ENCODE measurements around the gene TLCD5. TPM values are rescaled to one million over a fixed set of nuclear protein-coding genes. Genes with fewer than 3 reads are reported as not detected.

Gene TLCD5
- total RNA-seq, 2 experiments from 2014 or later: 0.36 to 0.83 TPM

DNA sequence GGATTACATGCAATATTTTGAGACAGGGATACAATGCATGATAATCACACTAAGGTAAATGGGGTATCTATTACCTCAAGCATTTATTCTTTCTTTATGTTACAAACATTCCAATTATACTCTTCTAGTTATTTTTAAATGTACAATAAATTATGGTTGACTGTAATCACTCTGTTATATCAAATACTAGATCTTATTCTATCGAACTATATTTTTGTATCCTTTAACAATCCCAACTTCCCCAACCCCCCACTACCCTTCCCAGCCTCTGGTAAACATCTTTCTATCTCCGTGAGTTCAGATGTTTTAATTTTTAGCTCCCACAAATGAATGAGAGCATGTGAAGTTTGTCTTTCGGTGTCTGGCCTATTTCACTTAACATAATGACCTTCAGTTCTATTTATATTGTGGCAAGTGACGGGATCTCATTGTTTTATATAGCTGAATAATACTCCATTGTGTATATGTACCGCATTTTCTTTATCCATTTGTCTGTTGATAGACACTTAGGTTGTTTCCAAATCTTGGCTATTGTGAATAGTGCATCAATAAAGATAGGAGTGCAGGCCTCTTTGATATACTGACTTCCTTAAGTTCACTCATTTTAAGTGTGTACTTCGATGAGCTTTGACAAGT is 51.6 kb downstream of the TLCD5 start:
- Mint-ChIP-seq H3K36me3 (ENCODE audit: low read depth) (peaks cover 2% of the 10 kb centered on the region), H3K9me3 (peaks cover 9% of the 10 kb centered on the region), H3K27me3 (peaks cover 12% of the 10 kb centered on the region), H3K27ac (no peak overlapping the region), H3K4me1 (ENCODE audit: low read depth) (no peaks in the 10 kb centered on the region), H3K4me3 (no peak overlapping the region)
- ATAC-seq (no peak), DNase-seq (no peak)
- TF ChIP-seq, protein P1, sequence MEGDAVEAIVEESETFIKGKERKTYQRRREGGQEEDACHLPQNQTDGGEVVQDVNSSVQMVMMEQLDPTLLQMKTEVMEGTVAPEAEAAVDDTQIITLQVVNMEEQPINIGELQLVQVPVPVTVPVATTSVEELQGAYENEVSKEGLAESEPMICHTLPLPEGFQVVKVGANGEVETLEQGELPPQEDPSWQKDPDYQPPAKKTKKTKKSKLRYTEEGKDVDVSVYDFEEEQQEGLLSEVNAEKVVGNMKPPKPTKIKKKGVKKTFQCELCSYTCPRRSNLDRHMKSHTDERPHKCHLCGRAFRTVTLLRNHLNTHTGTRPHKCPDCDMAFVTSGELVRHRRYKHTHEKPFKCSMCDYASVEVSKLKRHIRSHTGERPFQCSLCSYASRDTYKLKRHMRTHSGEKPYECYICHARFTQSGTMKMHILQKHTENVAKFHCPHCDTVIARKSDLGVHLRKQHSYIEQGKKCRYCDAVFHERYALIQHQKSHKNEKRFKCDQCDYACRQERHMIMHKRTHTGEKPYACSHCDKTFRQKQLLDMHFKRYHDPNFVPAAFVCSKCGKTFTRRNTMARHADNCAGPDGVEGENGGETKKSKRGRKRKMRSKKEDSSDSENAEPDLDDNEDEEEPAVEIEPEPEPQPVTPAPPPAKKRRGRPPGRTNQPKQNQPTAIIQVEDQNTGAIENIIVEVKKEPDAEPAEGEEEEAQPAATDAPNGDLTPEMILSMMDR (IDR thresholded peaks at IDR 0.05): no peak
- CTCF ChIA-PET: no interaction called here
- POLR2A ChIA-PET: no interaction called here
- intact Hi-C loops (cut with micrococcal nuclease): no loop called here

DNA sequence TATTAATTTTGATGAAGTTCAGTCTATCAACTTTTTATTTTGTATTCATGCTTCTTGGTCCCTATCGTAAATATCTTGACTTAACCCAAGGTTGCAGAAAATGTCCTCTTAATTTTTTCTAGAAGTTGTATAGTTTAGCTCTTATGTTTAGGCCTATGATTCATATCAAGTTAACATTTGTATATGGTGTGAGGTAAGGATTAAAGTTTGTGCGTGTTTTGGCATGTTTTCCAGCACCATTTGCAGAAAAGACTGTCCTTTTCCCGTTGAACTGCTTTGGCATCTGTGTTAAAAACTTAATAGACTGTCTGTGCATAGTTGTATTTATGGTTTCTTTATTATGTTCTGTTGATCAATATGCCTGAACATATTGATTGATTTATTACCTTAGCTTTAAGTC is 53.4 kb downstream of the TLCD5 start:
- Mint-ChIP-seq H3K4me1 (ENCODE audit: low read depth) (no peaks in the 10 kb centered on the region), H3K27me3 (peaks cover 12% of the 10 kb centered on the region), H3K9me3 (peaks cover 9% of the 10 kb centered on the region), H3K4me3 (no peak overlapping the region), H3K36me3 (ENCODE audit: low read depth) (peaks cover 2% of the 10 kb centered on the region), H3K27ac (no peak overlapping the region)
- ChIA-PET POLR2A (no interaction called here), CTCF (no interaction called here)
- no peak for DNase-seq
- no peak for ATAC-seq
- intact Hi-C loops (cut with micrococcal nuclease): no loop called here
- TF ChIP-seq, protein P1 (IDR thresholded peaks at IDR 0.05): no peak

DNA sequence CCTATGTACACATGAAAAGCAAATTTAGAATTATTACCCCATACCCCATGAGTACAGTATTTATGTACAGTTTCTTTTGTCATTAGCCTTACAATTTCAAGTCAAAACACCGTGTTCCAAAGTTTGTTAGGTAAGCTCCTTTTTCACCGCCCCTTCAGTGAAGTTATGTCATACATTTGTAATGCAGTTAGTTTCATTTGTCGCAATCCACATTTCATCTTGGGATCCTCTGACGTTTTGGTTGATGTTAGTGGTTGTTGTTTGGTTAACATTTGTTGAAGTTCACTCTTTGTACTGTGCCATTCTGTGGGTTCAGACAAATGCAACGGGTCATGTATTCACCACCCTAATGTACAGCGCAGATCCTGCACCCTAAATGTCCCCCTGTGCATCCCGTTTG is 56.3 kb downstream of the TLCD5 start:
- Mint-ChIP-seq H3K27ac (no peak overlapping the region), H3K9me3 (peaks cover 9% of the 10 kb centered on the region), H3K27me3 (peaks cover 12% of the 10 kb centered on the region), H3K4me1 (ENCODE audit: low read depth) (no peaks in the 10 kb centered on the region), H3K4me3 (no peak overlapping the region), H3K36me3 (ENCODE audit: low read depth) (no peaks in the 10 kb centered on the region)
- TF ChIP-seq, protein P1 (IDR thresholded peaks at IDR 0.05): no peak
- intact Hi-C loops (cut with micrococcal nuclease): no loop called here
- POLR2A ChIA-PET: no interaction called here
- DNase-seq (no peak), ATAC-seq (no peak)
- CTCF ChIA-PET: no interaction called here

Other genes starting within 250 kb of the TLCD5 start
- not detected for gene TRIM29, start 187.2 kb upstream of the TLCD5 start, total RNA-seq
- gene OAF, start 114.3 kb upstream of the TLCD5 start, total RNA-seq: 1 to 10 TPM; 3.7 to 4.6 TPM
- gene POU2F3, start 85.2 kb upstream of the TLCD5 start, total RNA-seq: not detected
- 10 to 100 TPM in 1 of 2 experiments, 1 to 10 TPM in 1; 9.6 to 10.2 TPM for gene ARHGEF12, start 11.1 kb downstream of the TLCD5 start, total RNA-seq
- gene GRIK4, start 186.4 kb downstream of the TLCD5 start, total RNA-seq: not detected

Data from activated CD8-positive, alpha-beta T cell treated with anti-CD3 and anti-CD28 coated beads for 36 hours (primary cell).